Activated T-helper 9 cell treated with anti-CD3 and anti-CD28 coated beads, Interleukin-2, amount 50 U/mL, for 16 hours (primary cell): ENCODE results near the gene DROSHA.
"Not testable (repeated sequence)": the region's sequence is repeated elsewhere in the genome, so short reads cannot be mapped to it uniquely, and the experiment has no call there.

ENCODE experiments used
- DNase-seq: peaks from one replicate; pipeline ENCODE4 v3.0.0-alpha.2; 2020; ENCODE audit warnings: low read depth

Gene DROSHA

GRCh38 chr5:31380049-31380448 lies 151.8 kb downstream of the DROSHA start:
- no peak for DNase-seq

GRCh38 chr5:31378838-31379237 lies 153.1 kb downstream of the DROSHA start:
- DNase-seq, result no peak

- DNase-seq, result no peak
Observed at GRCh38 chr5:31378136-31378535, 153.8 kb downstream of the DROSHA start.

- no peak for DNase-seq
Observed at GRCh38 chr5:31377274-31377946, 154.5 kb downstream of the DROSHA start.

GRCh38 chr5:31375999-31376720 lies 155.7 kb downstream of the DROSHA start:
- DNase-seq, result no peak

GRCh38 chr5:31372124-31372523 lies 159.8 kb downstream of the DROSHA start:
- no peak for DNase-seq

- no peak for DNase-seq
Observed at GRCh38 chr5:31366941-31367340, 165.0 kb downstream of the DROSHA start.

- DNase-seq, result no peak
Observed at GRCh38 chr5:31365776-31366175, 166.1 kb downstream of the DROSHA start.

- DNase-seq, result no peak
Observed at GRCh38 chr5:31364881-31365636, 166.8 kb downstream of the DROSHA start.

GRCh38 chr5:31362931-31363568 lies 168.8 kb downstream of the DROSHA start:
- no peak for DNase-seq

- DNase-seq, result no peak
Observed at GRCh38 chr5:31362529-31362900, 169.4 kb downstream of the DROSHA start.

- not testable (repeated sequence) for DNase-seq
Observed at GRCh38 chr5:31361704-31362528, 170.0 kb downstream of the DROSHA start.

- no peak for DNase-seq
Observed at GRCh38 chr5:31361234-31361633, 170.7 kb downstream of the DROSHA start.

- no peak for DNase-seq
Observed at GRCh38 chr5:31359839-31360238, 172.1 kb downstream of the DROSHA start.

- DNase-seq, result no peak
Observed at GRCh38 chr5:31357038-31357437, 174.9 kb downstream of the DROSHA start.

- no peak for DNase-seq
Observed at GRCh38 chr5:31355337-31355736, 176.6 kb downstream of the DROSHA start.
